Measurements from ENCODE around the gene WNT3A. TPM values are rescaled to one million over a fixed set of nuclear protein-coding genes. Genes with fewer than 3 reads are reported as not detected.

Gene WNT3A
- total RNA-seq, 1 experiment from 2014 or later: not detected

DNA sequence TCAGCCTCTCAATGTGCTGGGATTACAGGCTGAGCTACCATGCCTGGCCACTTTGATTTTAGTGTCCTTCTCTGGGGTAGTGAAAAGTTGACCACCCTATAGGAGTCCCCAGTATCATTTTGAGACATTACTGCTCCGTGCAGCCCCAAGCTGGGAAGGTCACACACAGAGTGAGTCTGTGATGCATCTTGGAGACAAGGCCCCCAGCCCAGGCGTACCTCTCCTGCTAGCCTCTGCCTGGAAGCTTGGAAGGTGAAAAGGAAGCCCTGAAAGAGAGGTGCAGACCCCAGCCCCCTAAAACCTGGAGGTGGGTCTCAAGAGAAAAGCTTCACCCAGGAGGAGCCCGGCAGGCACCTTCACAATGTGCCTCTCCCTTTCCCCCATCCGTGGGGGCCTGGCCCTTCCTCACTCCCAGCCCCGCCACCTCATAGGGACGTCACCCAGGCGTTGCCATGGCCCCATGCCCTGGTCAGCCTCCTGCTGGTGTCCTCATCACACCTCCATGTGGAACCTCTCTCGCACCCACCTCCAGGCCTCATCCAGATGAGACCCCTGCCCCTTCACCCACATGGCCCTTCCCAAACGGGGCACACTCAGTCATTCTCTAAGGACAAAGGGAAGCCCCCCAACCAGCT lies 70.1 kb downstream of the WNT3A start:
- Histone ChIP-seq H3K9me3 (ENCODE audit: low read depth, low read length, poor library complexity, severe bottlenecking) (no peaks in the 10 kb centered on the region), H3K27me3 (replicated peaks; ENCODE audit: insufficient read depth, low read depth, low read length, poor library complexity) (peaks cover 2% of the 10 kb centered on the region), H3K4me3 (ENCODE audit: low read depth, low read length, poor library complexity, severe bottlenecking) (no peak overlapping the region), H3K4me1 (ENCODE audit: insufficient read depth, low read length, poor library complexity, severe bottlenecking) (peaks cover 5% of the 10 kb centered on the region), H3K27ac (ENCODE audit: low read depth, low read length, poor library complexity, severe bottlenecking) (no peak overlapping the region), H3K36me3 (ENCODE audit: insufficient read depth, low read length, poor library complexity, severe bottlenecking) (no peaks in the 10 kb centered on the region)
- DNase-seq (ENCODE audit: low spot score): no peak
- intact Hi-C loops (cut with micrococcal nuclease; ENCODE audit: unreplicated experiment): loop anchor here (5.0 to 10.0 kb wide), 2 partner anchors 75 to 312 kb away; no protein-coding TSS in a partner anchor
- BruUV-seq (replicated peaks): no TSS peak
- ChIA-PET CTCF (no interaction called here), POLR2A (ENCODE audit: low non-redundant PET) (interaction anchor here (0.8 kb wide), 1 partner anchor 376 kb away, joined by 3 read pairs; no protein-coding TSS in a partner anchor)
- TF ChIP-seq EZH2 (IDR thresholded peaks at IDR 0.05; ENCODE audit: borderline replicate concordance, low read depth, low read length, poor library complexity, severe bottlenecking): no peak
- TF ChIP-seq, protein P1, sequence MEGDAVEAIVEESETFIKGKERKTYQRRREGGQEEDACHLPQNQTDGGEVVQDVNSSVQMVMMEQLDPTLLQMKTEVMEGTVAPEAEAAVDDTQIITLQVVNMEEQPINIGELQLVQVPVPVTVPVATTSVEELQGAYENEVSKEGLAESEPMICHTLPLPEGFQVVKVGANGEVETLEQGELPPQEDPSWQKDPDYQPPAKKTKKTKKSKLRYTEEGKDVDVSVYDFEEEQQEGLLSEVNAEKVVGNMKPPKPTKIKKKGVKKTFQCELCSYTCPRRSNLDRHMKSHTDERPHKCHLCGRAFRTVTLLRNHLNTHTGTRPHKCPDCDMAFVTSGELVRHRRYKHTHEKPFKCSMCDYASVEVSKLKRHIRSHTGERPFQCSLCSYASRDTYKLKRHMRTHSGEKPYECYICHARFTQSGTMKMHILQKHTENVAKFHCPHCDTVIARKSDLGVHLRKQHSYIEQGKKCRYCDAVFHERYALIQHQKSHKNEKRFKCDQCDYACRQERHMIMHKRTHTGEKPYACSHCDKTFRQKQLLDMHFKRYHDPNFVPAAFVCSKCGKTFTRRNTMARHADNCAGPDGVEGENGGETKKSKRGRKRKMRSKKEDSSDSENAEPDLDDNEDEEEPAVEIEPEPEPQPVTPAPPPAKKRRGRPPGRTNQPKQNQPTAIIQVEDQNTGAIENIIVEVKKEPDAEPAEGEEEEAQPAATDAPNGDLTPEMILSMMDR (conservative IDR thresholded peaks at IDR 0.05; ENCODE audit: low read depth, low read length): no peak

DNA sequence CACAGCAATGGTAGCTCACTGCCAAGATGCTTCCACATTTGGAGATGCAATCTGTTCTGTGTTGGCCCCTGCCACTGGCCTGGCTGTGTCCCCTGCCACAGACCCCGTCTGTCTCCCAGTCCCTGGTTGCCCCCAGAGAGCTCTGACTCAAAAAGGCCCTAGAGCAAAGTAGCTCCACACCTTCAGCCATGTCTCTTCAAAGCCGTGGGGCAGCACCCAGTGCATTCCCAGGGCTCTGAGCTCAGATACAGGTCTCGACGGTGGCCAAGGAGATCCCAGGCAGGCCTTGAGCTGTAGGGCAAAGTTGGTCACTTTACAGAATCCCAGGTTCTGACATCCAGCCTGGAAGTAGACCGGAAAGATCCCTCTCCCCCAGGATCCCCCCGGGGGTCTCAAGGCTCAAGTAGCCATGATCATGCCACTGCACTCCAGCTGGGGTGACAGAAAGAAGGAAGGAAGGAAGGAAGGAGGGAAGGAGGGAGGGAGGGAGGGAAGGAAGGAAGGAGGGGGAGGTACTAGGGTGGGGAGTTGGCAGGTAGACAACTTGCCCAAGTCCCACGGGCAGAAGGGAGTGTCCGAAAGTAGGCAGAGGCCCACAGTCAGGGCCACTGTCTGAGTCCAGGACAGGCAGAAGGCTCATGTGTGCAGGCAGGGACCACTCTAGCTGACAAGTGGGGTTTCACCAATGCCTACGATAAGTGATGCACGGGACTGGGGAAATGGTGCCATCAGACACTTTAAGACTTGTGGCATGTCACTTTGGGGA lies 71.0 kb downstream of the WNT3A start:
- Histone ChIP-seq H3K4me3 (ENCODE audit: low read depth, low read length, poor library complexity, severe bottlenecking) (no peak overlapping the region), H3K36me3 (ENCODE audit: insufficient read depth, low read length, poor library complexity, severe bottlenecking) (no peaks in the 10 kb centered on the region), H3K9me3 (ENCODE audit: low read depth, low read length, poor library complexity, severe bottlenecking) (no peaks in the 10 kb centered on the region), H3K27me3 (replicated peaks; ENCODE audit: insufficient read depth, low read depth, low read length, poor library complexity) (no peaks in the 10 kb centered on the region), H3K4me1 (ENCODE audit: insufficient read depth, low read length, poor library complexity, severe bottlenecking) (peaks cover 5% of the 10 kb centered on the region), H3K27ac (ENCODE audit: low read depth, low read length, poor library complexity, severe bottlenecking) (no peak overlapping the region)
- intact Hi-C loops (cut with micrococcal nuclease; ENCODE audit: unreplicated experiment): loop anchor here (5.0 to 10.0 kb wide), 2 partner anchors 75 to 313 kb away; no protein-coding TSS in a partner anchor
- no TSS peak for BruUV-seq (replicated peaks)
- no peak for DNase-seq (ENCODE audit: low spot score)
- ChIA-PET CTCF (no interaction called here), POLR2A (ENCODE audit: low non-redundant PET) (interaction anchor here (0.8 kb wide), 1 partner anchor 377 kb away, joined by 3 read pairs; no protein-coding TSS in a partner anchor)
- TF ChIP-seq EZH2 (IDR thresholded peaks at IDR 0.05; ENCODE audit: borderline replicate concordance, low read depth, low read length, poor library complexity, severe bottlenecking): no peak
- TF ChIP-seq, protein P1 (conservative IDR thresholded peaks at IDR 0.05; ENCODE audit: low read depth, low read length): no peak

DNA sequence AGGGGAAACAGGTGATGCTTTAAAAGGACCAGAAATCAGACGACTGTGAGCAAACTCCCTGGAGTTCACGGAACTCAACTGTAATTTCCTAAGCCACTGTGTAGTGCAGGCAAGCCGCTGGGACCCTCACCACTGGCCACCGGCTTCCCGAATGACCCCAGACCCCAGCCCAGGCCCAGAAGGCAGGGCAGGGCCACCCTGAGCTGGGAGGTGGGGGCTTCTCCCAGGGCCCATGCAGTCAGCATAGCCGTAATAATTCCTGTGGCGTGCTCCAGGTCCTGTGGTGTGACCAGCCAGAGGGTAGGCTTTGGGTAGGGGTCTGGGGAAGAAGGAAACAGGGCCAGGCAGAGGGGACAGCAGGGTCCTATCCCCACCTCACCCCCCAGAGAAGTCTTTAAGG lies 72.2 kb downstream of the WNT3A start:
- no peaks in the 10 kb centered on the region for H3K27me3 ChIP-seq (replicated peaks; ENCODE audit: insufficient read depth, low read depth, low read length, poor library complexity)
- DNase-seq (ENCODE audit: low spot score): no peak
- BruUV-seq (replicated peaks): no TSS peak
- no peak overlapping the region for H3K27ac ChIP-seq (ENCODE audit: low read depth, low read length, poor library complexity, severe bottlenecking)
- ChIA-PET CTCF (no interaction called here), POLR2A (ENCODE audit: low non-redundant PET) (interaction anchor here (0.7 kb wide), 1 partner anchor 118 kb away, joined by 5 read pairs; no protein-coding TSS in a partner anchor)
- H3K4me3 ChIP-seq (ENCODE audit: low read depth, low read length, poor library complexity, severe bottlenecking): no peak overlapping the region
- intact Hi-C loops (cut with micrococcal nuclease; ENCODE audit: unreplicated experiment): loop anchor here (5.0 to 10.0 kb wide), 2 partner anchors 77 to 314 kb away; no protein-coding TSS in a partner anchor
- H3K4me1 ChIP-seq (ENCODE audit: insufficient read depth, low read length, poor library complexity, severe bottlenecking): peaks cover 5% of the 10 kb centered on the region
- TF ChIP-seq EZH2 (IDR thresholded peaks at IDR 0.05; ENCODE audit: borderline replicate concordance, low read depth, low read length, poor library complexity, severe bottlenecking): no peak
- TF ChIP-seq, protein P1 (conservative IDR thresholded peaks at IDR 0.05; ENCODE audit: low read depth, low read length): no peak
- no peaks in the 10 kb centered on the region for H3K9me3 ChIP-seq (ENCODE audit: low read depth, low read length, poor library complexity, severe bottlenecking)
- H3K36me3 ChIP-seq (ENCODE audit: insufficient read depth, low read length, poor library complexity, severe bottlenecking): no peaks in the 10 kb centered on the region
